ENCODE data around the gene GPC6. TPM values are rescaled to one million over a fixed set of nuclear protein-coding genes. Genes with fewer than 3 reads are reported as not detected.

The GPC6 gene
- total RNA-seq, 2 experiments from 2014 or later = not detected

GRCh38 chr13:94325650-94326049 is 1099.0 kb downstream of the GPC6 start:
- peaks cover 22% of the 10 kb centered on the region for H3K4me1 ChIP-seq (ENCODE audit: insufficient read depth, low read length, poor library complexity, severe bottlenecking)
- BruUV-seq (replicated peaks) = no TSS peak
- H3K79me2 ChIP-seq (ENCODE audit: insufficient read depth, low read depth, low read length) = no peaks in the 10 kb centered on the region
- no peaks in the 10 kb centered on the region for H4K20me1 ChIP-seq (ENCODE audit: insufficient read depth, low read length)
- no peak overlapping the region for H3K4me2 ChIP-seq (ENCODE audit: low read length)
- no peak overlapping the region for H2AFZ ChIP-seq (ENCODE audit: low read length)
- no peaks in the 10 kb centered on the region for H3K36me3 ChIP-seq (ENCODE audit: insufficient read depth, low read length)
- CTCF ChIA-PET (ENCODE audit: unreplicated experiment) = no interaction called here
- H3K27ac ChIP-seq (ENCODE audit: low read depth, low read length, poor library complexity, severe bottlenecking) = no peak overlapping the region
- no peak overlapping the region for H3K4me3 ChIP-seq (ENCODE audit: low read depth, low read length, poor library complexity, severe bottlenecking)
- TF ChIP-seq CTCF (conservative IDR thresholded peaks at IDR 0.05; ENCODE audit: low read length) (no peak), EZH2phosphoT487 (IDR thresholded peaks at IDR 0.05; ENCODE audit: borderline replicate concordance, low read depth, low read length) (no peak)
- no peak for DNase-seq (ENCODE audit: low spot score)
- intact Hi-C loops (cut with micrococcal nuclease; ENCODE audit: unreplicated experiment) = no loop called here
- POLR2A ChIA-PET = no interaction called here
- H3K9me2 ChIP-seq (ENCODE audit: insufficient read depth, low read length) = no peaks in the 10 kb centered on the region
- no peaks in the 10 kb centered on the region for H3K9me3 ChIP-seq (ENCODE audit: low read length)

- H3K27ac ChIP-seq (ENCODE audit: low read depth, low read length, poor library complexity, severe bottlenecking) = peak overlapping the region; percentile 28
- H2AFZ ChIP-seq (ENCODE audit: low read length) = peak overlapping the region; percentile 41
- H3K4me3 ChIP-seq (ENCODE audit: low read depth, low read length, poor library complexity, severe bottlenecking) = no peak overlapping the region
- no TSS peak for BruUV-seq (replicated peaks)
- TF ChIP-seq EZH2phosphoT487 (IDR thresholded peaks at IDR 0.05; ENCODE audit: borderline replicate concordance, low read depth, low read length) = no peak
- TF ChIP-seq CTCF (conservative IDR thresholded peaks at IDR 0.05; ENCODE audit: low read length) = no peak
- H3K4me2 ChIP-seq (ENCODE audit: low read length) = peak overlapping the region; percentile 51
- no peaks in the 10 kb centered on the region for H3K36me3 ChIP-seq (ENCODE audit: insufficient read depth, low read length)
- peaks cover 22% of the 10 kb centered on the region for H3K4me1 ChIP-seq (ENCODE audit: insufficient read depth, low read length, poor library complexity, severe bottlenecking)
- H4K20me1 ChIP-seq (ENCODE audit: insufficient read depth, low read length) = no peaks in the 10 kb centered on the region
- CTCF ChIA-PET (ENCODE audit: unreplicated experiment) = no interaction called here
- POLR2A ChIA-PET = no interaction called here
- intact Hi-C loops (cut with micrococcal nuclease; ENCODE audit: unreplicated experiment) = no loop called here
- H3K9me3 ChIP-seq (ENCODE audit: low read length) = no peaks in the 10 kb centered on the region
- no peaks in the 10 kb centered on the region for H3K9me2 ChIP-seq (ENCODE audit: insufficient read depth, low read length)
- DNase-seq (ENCODE audit: low spot score) = peak; percentile 49
- no peaks in the 10 kb centered on the region for H3K79me2 ChIP-seq (ENCODE audit: insufficient read depth, low read depth, low read length)
Measured at GRCh38 chr13:94327318-94327717, 1100.7 kb downstream of the GPC6 start.

- Histone ChIP-seq H3K9me2 (ENCODE audit: insufficient read depth, low read length) (no peaks in the 10 kb centered on the region), H3K36me3 (ENCODE audit: insufficient read depth, low read length) (no peaks in the 10 kb centered on the region), H3K4me2 (ENCODE audit: low read length) (peak overlapping the region; percentile 51), H3K79me2 (ENCODE audit: insufficient read depth, low read depth, low read length) (no peaks in the 10 kb centered on the region), H3K27ac (ENCODE audit: low read depth, low read length, poor library complexity, severe bottlenecking) (no peak overlapping the region), H3K9me3 (ENCODE audit: low read length) (no peaks in the 10 kb centered on the region), H3K4me3 (ENCODE audit: low read depth, low read length, poor library complexity, severe bottlenecking) (no peak overlapping the region), H2AFZ (ENCODE audit: low read length) (no peak overlapping the region), H4K20me1 (ENCODE audit: insufficient read depth, low read length) (no peaks in the 10 kb centered on the region), H3K4me1 (ENCODE audit: insufficient read depth, low read length, poor library complexity, severe bottlenecking) (peaks cover 22% of the 10 kb centered on the region)
- no peak for DNase-seq (ENCODE audit: low spot score)
- POLR2A ChIA-PET = no interaction called here
- intact Hi-C loops (cut with micrococcal nuclease; ENCODE audit: unreplicated experiment) = no loop called here
- no TSS peak for BruUV-seq (replicated peaks)
- no peak for TF ChIP-seq EZH2phosphoT487 (IDR thresholded peaks at IDR 0.05; ENCODE audit: borderline replicate concordance, low read depth, low read length)
- TF ChIP-seq CTCF (conservative IDR thresholded peaks at IDR 0.05; ENCODE audit: low read length) = no peak
- CTCF ChIA-PET (ENCODE audit: unreplicated experiment) = no interaction called here
Measured at GRCh38 chr13:94328381-94329041, 1101.9 kb downstream of the GPC6 start.

Measured in OCI-LY7 (cell line).